Left lobe of liver (tissue), 2 donors: ENCODE data around the gene NAGA. TPM values are rescaled to one million over a fixed set of nuclear protein-coding genes. Genes with fewer than 3 reads are reported as not detected.
"Not testable (repeated sequence)": the region's sequence is repeated elsewhere in the genome, so short reads cannot be mapped to it uniquely, and the experiment has no call there.

Experiments used
- ATAC-seq: fragments of 200-7000 bp; cut with Tn5 transposase; one replicate; pipeline ENCODE4 v1.9.1; 2020; ENCODE audit warnings: mild to moderate bottlenecking, moderate library complexity
- DNase-seq: peaks from one replicate; pipeline ENCODE4 v3.0.0-alpha.2; 2020; ENCODE audit warnings: low spot score
- total RNA-seq: library from RNA; stranded (reverse); gene quantifications from one replicate; pipeline ENCODE4 v1.2.1, GENCODE V29; 2021
- donor health status: DM: no; HTN: no; CAD: no; lungs with moderate emphysema.
- donor health status: DM: no; HTN: yes; CAD: no.

Gene NAGA
- 19.7 TPM for total RNA-seq

DNA sequence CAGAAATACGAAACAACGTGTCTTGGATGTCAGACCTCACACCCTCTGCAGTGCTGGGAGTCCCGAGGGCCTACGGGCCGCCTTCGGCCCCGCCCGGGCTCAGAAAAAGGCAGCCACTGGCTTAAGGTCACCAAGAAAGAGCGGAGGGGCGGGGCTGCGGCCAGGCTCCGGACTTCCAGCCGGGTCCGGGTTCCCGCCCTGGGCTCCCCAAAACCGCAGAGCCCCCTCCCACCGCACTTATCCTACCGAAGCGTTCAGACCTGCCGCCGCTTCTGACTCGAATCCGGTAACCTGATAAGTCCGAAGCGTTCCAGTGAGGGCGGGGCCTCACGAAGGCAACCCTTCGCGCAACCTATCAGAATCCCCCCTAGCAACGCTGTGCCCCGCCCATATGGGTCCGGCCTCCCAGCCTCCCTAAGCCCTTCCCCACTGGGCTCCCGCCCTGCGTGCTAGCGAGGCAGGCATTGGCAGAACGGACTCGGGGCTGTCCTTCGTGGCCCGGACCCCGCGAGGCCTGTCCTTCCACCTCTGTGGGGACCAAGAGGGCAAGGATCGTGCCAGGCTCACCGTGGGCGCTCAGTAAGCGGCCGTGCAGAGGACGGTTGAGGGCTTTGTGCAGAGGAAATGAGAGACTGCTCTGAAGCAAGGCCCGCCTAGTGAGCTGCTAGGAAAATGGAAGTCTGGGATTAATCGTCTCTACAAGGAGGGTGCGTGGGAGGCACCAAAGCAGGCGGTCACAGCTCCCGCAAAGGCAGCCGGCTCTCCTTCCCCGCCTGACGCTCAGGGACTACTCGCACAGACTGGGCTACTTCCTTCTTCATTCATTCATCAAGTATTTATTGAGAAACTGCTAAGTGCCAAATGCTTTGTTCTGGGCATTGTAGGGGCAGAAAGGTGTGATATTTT, at the start of gene NAGA:
Gene NAGA, minus strand, starts transcription at position 296 of the 906 bp plus-strand sequence. CDS start 515 bp downstream, outside the sequence.
- peak; percentile 94 for ATAC-seq

DNA sequence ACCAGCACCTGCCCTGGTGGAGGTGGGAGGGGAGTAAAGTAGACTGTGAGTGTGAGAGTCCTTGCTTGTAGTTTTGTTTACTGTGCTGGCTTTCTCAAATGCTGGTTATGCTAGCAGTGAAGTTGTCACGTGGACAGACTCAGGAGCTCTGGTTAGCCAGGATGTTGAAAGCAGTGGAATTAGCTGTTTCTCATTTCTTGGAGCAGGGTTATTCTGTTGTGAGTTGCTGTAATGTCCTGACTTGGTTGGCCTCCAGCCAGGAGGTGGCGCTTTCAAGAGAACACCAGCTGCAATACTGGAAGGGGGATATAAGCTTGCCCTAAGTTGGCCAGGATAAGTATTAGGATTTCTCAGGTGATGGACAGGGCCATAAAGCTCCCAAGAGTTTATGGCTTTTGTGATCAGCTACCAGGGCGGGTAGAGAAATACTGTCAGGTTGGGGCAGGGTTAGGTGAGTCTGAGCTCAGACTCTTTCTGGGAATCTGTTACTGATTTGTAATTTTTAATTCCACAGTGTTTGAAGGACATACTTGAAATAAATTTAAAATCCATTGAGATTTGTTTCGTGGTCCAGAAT, 46.3 kb upstream of the NAGA start:
- DNase-seq (no peak), ATAC-seq (peak; percentile 39)

More for the DNA sequence above, at the start of gene NAGA:
- peak; percentile 98 for DNase-seq

GRCh38 chr22:42115420-42115830, 44.8 kb upstream of the NAGA start:
- DNase-seq, ATAC-seq: not testable (repeated sequence)

DNA sequence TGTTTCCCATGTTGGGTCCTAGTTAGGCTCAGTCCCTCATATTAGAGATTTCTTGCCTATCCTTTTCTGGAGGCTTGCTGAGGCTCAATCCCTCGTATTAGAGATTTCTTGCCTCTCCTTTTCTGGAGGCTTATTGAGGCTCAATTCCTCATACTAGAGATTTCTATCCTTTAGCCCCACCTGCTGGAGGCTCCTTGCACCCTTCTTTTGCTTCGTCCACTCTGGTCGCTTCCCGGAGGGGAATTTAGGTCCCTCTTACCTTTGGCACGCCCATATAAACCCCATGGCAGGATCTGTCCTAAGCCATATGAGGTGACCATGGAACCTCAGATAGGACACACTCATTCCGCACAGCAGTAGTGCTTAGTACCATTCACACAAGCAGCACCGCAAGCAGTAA, 44.1 kb upstream of the NAGA start:
- no peak for DNase-seq
- ATAC-seq: peak; percentile 42

DNA sequence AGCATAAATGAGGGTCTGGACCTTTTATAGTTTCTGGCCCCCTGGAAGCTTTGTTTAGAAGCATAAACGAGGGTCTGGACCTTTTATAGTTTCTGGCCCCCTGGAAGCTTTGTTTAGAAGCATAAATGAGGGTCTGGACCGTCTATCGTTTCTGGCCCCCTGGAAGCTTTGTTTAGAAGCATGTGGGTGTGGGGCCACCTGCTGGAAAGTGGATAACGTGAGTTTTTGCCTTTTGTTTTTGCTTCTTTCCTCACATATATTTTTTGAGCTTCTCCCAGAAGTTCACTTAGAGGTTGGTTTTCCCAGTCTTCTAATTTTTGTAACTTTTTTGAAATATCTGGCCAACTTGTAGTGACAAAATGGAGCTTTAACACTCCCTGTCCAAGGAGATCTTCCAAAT, 42.2 kb upstream of the NAGA start:
- not testable (repeated sequence) for ATAC-seq, DNase-seq

GRCh38 chr22:42111798-42112197, 41.2 kb upstream of the NAGA start:
- DNase-seq (no peak), ATAC-seq (no peak)

DNA sequence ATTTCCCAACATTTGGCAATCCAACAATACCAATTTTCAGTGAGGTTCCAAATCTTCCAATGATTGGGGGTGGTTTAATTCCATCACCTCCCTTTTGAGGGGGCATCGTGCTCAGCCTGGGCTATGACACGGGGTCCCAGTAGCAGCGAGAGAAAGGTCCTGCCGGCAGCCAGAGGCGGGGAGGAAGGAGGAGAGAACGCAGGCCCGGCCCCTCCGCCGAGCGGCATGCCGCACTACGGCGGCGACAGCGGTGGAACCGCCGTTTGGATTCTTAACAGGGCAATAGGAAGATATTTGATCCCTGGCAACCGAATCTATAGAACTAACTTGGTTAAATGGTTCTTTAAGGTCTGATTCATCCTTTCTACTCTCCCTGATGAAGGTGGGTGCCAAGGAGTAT, 38.2 kb upstream of the NAGA start:
- DNase-seq (no peak), ATAC-seq (no peak)

DNA sequence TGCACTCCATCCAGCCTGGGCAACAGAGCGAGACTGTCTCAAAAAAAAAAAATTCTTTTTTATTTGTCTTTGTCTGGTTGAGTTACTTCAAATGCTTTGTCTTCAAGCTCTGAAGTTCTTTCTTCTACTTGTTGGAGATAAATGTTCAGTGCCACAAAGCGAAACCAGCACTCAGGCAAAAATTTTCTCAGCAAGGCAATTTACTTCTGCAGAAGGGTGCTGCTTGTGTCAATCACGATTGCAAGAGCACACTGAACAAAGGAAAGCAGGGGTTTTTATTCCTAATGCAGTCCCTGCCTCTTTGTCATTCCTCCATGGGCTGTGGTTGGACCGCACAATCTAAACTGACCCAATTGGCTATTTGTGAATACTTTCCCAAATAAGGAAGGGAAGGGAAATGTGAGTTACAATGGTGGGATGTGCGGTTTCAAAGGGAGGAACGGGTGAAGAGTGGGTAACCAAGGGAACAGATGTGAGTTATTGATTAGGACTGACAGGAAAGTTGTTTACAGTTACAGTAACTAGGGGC, 33.8 kb upstream of the NAGA start:
- not testable (repeated sequence) for DNase-seq, ATAC-seq

DNA sequence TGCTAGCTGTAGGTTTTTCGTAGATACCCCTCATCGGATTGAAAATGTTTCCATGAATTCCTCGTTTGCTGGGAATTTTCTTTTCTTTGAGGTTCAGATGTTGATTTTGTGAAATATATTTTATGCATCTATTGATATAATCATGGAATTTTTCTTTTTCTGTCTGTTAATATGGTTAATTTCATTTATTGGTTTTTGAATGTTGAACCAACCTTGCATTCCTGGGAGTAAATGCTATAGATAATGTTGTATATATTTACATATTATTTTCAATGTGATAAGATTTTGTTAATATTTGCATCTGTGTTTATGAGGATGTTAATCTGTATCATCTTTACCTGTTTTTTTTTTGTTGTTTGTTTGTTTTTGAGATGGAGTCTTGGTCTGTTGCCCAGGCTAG, 30.6 kb upstream of the NAGA start:
- DNase-seq: no peak
- ATAC-seq: no peak

- ATAC-seq: peak; percentile 8
- DNase-seq: no peak
Observed at GRCh38 chr22:42091455-42091782, 20.8 kb upstream of the NAGA start.

- ATAC-seq (peak; percentile 92), DNase-seq (peak; percentile 99)
Observed at GRCh38 chr22:42090596-42091454, 20.2 kb upstream of the NAGA start, which contains the start of gene NDUFA6. Gene NDUFA6 (minus strand): TSS chr22:42090772. CDS start chr22:42090744, 28 bp downstream.

DNA sequence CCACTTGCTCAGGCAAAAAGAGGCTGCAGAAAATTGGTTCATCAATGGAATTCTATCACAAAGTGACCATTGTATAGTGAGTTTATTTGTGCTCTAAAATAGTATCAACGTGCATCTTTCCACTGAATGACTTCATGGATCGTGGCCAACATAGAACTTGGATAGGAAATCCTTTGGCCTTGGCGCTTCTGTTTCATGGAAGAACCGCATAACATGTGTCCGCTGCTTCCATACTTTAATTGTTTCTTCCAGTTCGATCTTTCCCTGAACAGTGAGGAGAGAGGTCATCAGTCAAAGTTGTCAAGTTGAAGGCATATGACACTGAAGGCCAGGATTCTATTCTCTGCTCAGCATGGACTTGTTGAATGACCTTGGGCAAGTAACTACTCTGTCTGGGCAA, 15.4 kb upstream of the NAGA start:
- DNase-seq: no peak
- ATAC-seq: no peak

DNA sequence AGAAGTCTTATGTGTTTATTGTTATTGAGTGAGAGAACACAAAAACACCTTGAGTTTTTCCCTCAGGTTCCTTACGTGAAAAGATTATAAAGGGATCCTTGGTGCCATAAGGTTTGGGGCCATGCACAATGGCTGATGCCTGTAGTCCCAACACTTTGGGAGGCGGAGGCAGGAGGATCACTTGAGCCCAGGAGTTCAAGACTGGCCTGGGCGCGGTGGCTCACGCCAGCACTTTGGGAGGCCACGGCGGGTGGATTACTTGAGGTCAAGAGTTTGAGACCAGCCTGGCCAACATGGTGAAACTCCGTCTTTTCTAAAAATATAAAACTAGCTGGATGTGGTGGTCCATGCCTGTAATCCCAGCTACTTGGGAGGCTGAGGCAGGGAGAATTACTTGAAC, 14.3 kb upstream of the NAGA start:
- ATAC-seq (no peak), DNase-seq (no peak)

- DNase-seq (no peak), ATAC-seq (no peak)
Observed at GRCh38 chr22:42083119-42083518, 12.5 kb upstream of the NAGA start.

DNA sequence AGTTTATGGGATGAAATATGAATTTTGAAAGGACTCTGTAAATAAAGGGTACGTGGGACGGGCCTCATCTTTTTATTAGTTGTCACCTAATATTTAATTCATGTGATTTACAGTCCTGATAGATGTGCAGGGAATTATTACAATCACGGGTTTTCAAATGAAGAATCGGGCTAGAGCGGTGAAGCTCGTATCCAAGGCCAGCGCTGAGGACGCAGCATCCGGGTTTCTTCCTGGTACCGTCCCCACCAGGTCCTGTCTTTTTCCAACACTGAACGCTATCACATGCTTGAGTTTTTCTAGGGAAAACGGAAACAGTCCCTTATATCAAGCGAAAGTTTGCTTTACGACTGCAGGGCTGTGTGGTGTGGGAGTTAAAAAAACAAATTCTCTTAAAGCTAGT, 9.7 kb upstream of the NAGA start:
- ATAC-seq: peak; percentile 23
- DNase-seq: no peak

GRCh38 chr22:42079319-42080251, 9.0 kb upstream of the NAGA start, which contains the start of gene SMDT1:
Gene SMDT1 (plus strand): TSS chr22:42079700. CDS start chr22:42079769, 69 bp downstream.
- DNase-seq (peak; percentile 99), ATAC-seq (peak; percentile 89)

DNA sequence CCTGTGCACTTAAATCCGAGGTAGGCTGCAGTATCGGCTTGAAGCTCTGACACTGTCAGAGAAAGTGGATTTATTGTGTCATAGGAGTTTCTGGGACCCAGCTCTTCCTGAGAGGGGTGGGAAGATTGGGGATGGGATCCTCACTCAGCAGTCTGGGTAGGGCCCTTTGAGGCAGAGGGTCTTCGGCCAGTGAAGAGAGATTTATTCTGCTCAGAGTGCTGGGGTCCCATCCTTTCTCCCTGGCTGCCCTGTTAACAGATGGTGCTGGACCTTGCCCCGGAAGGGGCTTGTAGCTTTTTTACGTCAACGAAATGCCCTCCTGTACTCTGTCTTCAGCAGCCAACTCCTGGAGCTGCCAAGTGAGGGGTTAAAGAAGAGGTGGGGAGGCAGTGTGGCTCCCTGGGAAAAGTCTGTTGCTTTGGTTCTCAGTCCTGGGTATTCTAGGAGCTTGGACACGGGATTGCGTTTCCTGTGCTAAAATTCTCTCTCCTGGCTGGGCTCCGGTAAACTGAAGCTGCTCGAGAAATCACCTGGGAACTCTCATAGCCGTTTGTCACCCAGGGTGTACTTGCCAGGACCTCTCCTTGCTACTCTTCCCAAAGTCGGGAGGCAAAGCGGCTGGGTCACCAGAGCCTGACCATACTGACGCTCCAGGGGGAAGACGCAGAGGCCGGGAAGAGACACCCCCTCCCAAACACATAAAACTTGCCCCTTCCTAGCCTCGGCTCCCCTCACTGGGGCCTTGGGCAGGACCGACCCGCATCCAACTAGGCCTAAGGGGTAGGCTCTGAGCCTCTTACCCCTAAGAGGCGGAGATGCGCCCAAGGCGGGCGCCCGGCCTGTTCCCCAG, 8.1 kb upstream of the NAGA start:
- ATAC-seq: peak; percentile 12
- DNase-seq: peak; percentile 46

DNA sequence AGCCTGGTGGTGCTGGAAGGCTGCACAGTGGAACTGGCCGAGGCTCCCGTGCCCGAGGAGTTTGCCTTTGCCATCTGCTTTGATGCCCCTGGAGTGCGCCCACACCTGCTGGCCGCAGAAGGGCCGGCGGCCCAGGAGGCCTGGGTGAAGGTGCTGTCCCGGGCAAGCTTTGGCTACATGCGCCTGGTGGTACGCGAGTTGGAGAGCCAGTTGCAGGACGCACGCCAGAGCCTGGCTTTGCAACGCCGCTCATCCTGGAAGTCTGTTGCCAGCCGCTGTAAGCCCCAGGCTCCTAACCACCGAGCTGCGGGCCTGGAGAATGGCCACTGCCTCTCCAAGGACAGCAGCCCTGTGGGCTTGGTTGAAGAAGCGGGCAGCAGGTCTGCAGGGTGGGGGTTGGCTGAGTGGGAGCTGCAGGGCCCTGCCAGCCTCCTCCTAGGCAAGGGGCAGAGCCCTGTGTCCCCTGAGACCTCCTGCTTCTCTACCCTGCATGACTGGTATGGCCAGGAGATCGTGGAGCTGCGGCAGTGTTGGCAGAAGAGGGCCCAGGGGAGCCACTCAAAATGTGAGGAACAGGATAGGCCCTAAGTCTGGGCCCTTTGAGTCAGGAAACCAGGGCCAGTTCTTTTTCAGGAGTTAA, 7.0 kb upstream of the NAGA start:
- no peak for ATAC-seq
- DNase-seq: peak; percentile 45
